HG02884 (cell line): ENCODE results near the gene VSTM1.

ENCODE experiments used
- ATAC-seq: cut with Tn5 transposase; IDR thresholded peaks from one replicate; pipeline ENCODE4 v1.9.1; 2021; ENCODE audit warnings: mild to moderate bottlenecking, moderate library complexity; ENCODE audit not compliant: unreplicated experiment

Gene VSTM1

GRCh38 chr19:54013866-54014265 lies 49.8 kb downstream of the VSTM1 start:
- no peak for ATAC-seq

DNA sequence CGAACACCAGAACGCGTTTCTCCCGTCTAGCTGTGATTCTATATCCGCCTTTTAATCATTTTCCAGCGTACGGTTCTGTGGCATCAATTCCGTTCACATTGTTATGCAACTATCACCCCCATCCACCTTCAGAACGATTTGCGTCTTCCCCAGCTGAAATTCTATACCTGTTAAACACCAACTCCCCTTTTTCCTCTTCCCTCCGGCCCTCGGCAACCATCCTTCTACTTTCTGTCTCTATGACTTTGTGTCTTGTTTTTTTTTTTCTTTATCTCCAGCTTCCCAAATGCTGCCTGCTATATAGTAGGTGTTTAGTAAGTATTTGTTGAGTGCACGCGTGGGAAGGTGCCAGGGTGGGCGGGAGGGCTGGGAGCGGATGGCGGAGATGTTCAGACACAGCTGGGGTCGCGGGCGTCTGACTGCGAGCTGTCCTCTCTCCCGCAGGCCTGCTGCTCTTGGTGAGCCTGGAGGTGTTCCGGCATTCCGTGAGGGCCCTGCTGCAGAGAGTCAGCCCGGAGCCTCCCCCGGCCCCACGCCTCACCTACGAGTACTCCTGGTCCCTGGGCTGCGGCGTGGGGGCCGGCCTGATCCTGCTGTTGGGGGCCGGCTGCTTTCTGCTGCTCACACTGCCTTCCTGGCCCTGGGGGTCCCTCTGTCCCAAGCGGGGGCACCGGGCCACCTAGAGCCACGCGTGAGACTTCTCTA lies 52.0 kb downstream of the VSTM1 start:
- no peak for ATAC-seq

DNA sequence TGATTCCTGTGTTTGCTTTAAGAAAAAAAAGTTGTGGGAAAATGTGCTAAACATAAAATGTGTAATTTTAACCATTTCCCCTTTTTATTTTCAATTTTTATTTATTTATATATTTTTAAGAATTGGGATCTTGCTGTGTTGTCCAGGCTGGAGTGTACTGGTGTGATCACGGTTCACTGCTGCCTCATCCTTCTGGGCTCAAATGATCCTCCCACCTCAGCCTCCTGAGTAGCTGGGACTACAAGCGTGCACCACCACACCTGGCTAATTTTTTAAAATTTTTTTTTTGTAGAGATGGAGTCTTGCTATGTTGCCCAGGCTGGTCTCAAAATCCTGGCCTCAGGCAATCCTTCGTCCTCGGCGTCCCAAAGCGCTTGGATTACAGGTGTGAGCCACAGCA lies 53.2 kb downstream of the VSTM1 start:
- no peak for ATAC-seq

GRCh38 chr19:54009440-54009839 lies 54.3 kb downstream of the VSTM1 start:
- no peak for ATAC-seq

GRCh38 chr19:54002495-54003315 lies 61.0 kb downstream of the VSTM1 start:
- no peak for ATAC-seq

DNA sequence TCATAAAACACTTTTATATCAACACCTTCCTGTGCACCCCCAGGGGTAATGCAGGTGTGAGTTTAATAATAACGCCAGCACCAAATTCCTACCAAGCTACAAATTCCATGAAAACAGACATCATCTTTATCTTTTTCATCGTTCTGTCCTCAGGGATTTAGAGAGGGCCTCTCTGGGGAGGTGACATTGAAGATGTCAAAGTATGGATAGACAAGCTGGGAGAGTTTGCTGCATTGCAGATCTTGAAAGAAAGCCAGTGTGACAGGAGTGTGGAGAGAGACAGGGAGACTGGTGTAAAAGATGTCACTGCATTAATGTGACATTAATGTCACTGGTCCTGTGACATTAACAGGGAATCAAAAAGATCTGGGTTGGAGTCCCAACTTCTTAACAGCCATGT lies 62.2 kb downstream of the VSTM1 start:
- no peak for ATAC-seq

GRCh38 chr19:53999694-54000093 lies 64.0 kb downstream of the VSTM1 start:
- no peak for ATAC-seq

- ATAC-seq, result no peak
Observed at GRCh38 chr19:53998223-53998622, 65.5 kb downstream of the VSTM1 start.

- no peak for ATAC-seq
Observed at GRCh38 chr19:53994811-53995210, 68.9 kb downstream of the VSTM1 start.

DNA sequence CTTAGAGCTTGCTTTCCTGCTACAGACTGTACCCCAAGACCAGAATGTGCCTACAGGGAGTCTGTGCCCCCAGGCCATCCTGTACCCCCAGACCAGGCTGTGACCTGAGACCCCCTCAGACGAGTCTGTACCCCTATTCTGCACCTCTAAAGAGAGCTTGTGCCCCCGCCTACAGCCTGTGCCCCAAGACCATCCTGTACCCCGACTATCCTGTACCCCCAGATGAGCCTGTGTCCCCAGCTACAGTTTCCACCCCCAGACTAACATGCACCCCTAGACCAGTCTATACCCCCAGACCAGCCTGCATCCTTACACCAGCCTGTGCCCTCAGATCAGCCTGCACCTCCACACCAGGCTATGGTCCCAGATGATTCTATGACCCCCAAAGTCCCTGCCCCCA lies 70.2 kb downstream of the VSTM1 start:
- no peak for ATAC-seq

DNA sequence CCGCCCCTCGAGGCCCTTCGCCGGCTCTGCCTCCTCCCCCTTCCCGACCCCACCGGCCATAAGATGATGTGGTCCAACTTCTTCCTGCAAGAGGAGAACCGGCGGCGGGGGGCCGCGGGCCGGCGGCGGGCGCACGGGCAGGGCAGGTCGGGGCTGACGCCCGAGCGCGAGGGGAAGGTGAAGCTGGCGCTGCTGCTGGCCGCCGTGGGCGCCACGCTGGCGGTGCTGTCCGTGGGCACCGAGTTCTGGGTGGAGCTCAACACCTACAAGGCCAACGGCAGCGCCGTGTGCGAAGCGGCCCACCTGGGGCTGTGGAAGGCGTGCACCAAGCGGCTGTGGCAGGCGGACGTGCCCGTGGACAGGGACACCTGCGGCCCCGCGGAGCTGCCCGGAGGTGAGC lies 70.9 kb downstream of the VSTM1 start:
- ATAC-seq, result no peak

DNA sequence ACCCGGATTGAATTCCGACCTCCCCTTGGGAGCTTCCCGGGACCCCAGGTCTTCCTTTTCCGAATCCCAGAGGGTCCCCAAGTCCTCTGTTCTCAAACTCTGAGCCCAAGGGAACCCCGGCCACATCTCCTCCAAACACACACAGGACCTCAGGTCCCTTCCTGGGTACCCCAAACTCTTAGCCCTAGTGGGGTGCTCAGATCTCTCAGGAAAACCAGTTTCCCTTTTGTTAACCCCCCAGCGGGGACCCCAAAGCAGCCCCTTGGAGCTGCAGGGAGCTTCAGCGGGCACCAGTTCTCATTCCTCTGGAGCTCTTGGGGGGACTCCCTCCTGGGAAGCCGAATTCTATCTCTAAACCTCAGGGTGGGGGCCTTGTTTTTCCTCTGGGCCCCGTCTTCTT lies 71.5 kb downstream of the VSTM1 start:
- ATAC-seq, result no peak

DNA sequence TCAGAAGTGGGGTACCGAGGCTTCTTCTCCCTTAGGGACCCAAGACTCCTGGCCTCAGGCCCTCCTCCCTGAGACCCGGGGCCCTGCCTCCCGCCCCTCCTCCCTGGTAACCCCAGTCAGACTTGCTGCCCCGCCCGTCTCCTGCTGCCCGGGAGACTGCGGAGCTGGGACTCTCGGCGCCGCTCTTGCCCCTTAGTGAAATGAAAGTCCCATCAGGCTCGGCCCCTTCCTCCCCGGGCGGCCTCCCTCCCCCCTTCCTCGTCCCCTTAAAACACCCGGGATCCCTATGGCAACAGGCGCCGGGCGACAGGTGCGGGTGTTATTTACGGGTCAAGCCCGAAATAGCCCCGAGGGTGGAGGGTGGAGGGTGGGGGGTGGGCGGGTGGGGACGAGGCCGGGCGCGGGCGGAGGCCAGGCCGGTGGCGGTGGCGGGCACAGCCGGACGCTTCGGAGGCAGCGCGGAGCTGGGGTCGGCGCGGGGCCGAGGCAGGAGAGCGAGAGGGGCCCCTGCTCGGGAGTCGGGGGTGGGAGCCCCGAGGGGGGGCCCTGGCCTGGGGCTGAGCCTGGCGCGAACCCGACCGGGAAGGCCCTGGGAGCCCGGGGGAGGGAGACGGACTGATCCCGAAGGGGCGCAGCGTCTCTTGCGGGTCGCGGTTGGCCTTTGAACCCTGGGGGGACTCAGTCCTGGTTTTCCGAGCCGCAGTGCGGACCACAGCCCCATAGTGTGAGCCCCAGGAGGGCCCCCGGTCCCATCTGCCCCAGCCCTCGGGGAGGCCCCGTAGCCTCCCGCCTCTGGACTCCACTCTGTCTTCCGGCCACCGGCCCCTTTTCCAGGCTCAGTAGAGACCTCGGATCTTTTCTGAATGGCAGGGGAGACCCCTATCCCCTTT lies 72.2 kb downstream of the VSTM1 start, which contains the start of gene CACNG6:
TSS of gene CACNG6 (plus strand) at position 414 of the 890 bp plus-strand sequence. CDS start 1,241 bp downstream, outside the sequence.
- no peak for ATAC-seq
